Measurements from ENCODE around the gene FBRS.

- TF ChIP-seq CTCF (IDR thresholded peaks at IDR 0.05) (no peak), EP300 (IDR thresholded peaks at IDR 0.05) (no peak), POLR2A (IDR thresholded peaks at IDR 0.05) (no peak)
Observed at GRCh38 chr16:30633526-30633925, 24.7 kb upstream of the FBRS start.
